SU-DHL-6 (cell line): ENCODE measurements around the gene CAMSAP1.

Source experiments
- H2AFZ ChIP-seq: fragments of 200-600 bp; sonication (generic); 2 replicates; pipeline ENCODE4 v1.6.1; 2014; ENCODE audit warnings: low read depth, mild to moderate bottlenecking, moderate library complexity, mixed read lengths, antibody characterized with exemption, low read length; ENCODE audit not compliant: severe bottlenecking
- H3F3A ChIP-seq: fragments of 200-600 bp; shearing (Covaris generic); 2 replicates; pipeline ENCODE4 v1.6.0; 2016; ENCODE audit warnings: antibody characterized with exemption, mild to moderate bottlenecking; ENCODE audit not compliant: insufficient read depth
- H3K27ac ChIP-seq: fragments of 200-600 bp; sonication (generic); 2 replicates; pipeline ENCODE4 v1.5.1; 2016; ENCODE audit warnings: low read depth, mild to moderate bottlenecking, low read length, moderate library complexity, mixed read lengths
- H3K27me3 ChIP-seq: fragments of 200-600 bp; sonication (generic), shearing (Covaris generic); 2 replicates; pipeline ENCODE4 v1.6.0; 2014; ENCODE audit warnings: mild to moderate bottlenecking, low read length
- H3K36me3 ChIP-seq: fragments of 200-600 bp; sonication (generic); 2 replicates; pipeline ENCODE4 v1.6.1; 2014; ENCODE audit warnings: mild to moderate bottlenecking, low read length, mixed read lengths
- H3K4me2 ChIP-seq: fragments of 300-600, 200-600 bp; shearing (Covaris generic), sonication (generic); 2 replicates; pipeline ENCODE4 v1.6.0; 2014; ENCODE audit warnings: low read length, low read depth, mild to moderate bottlenecking; ENCODE audit not compliant: poor library complexity, severe bottlenecking
- H3K4me3 ChIP-seq: fragments of 200-600 bp; sonication (generic); 2 replicates; pipeline ENCODE4 v1.5.1; 2014; ENCODE audit warnings: antibody characterized with exemption, low read length, mild to moderate bottlenecking, mixed read lengths; ENCODE audit not compliant: insufficient read depth, poor library complexity, severe bottlenecking
- H3K79me2 ChIP-seq: fragments of 200-600 bp; sonication (generic); 2 replicates; pipeline ENCODE4 v1.6.1; 2014; ENCODE audit warnings: mild to moderate bottlenecking, low read length, moderate library complexity; ENCODE audit not compliant: insufficient read depth
- H3K9ac ChIP-seq: fragments of 200-600 bp; sonication (generic); 2 replicates; pipeline ENCODE4 v1.7.0; 2014; ENCODE audit warnings: mild to moderate bottlenecking, low read length
- H3K9me2 ChIP-seq: fragments of 200-600 bp; sonication (generic); replicated peaks from 2 replicates; pipeline ENCODE4 v1.6.1; 2014; ENCODE audit warnings: low read length; ENCODE audit not compliant: insufficient read depth
- H3K9me3 ChIP-seq: fragments of 200-600 bp; sonication (generic); 2 replicates; pipeline ENCODE4 v1.6.1; 2014; ENCODE audit warnings: low read length, mixed read lengths; ENCODE audit not compliant: insufficient read depth
- H4K20me1 ChIP-seq: fragments of 200-600 bp; sonication (generic); 2 replicates; pipeline ENCODE4 v1.6.1; 2014; ENCODE audit warnings: low read depth, mild to moderate bottlenecking, antibody characterized with exemption, low read length, moderate library complexity, mixed read lengths
- EZH2phosphoT487 ChIP-seq: fragments of 200-600 bp; sonication (generic), shearing (Covaris generic); conservative IDR thresholded peaks from 2 replicates; pipeline ENCODE4 v1.6.1; 2018; ENCODE audit warnings: mild to moderate bottlenecking, antibody characterized with exemption, low read length, moderate library complexity, mixed read lengths
- TF ChIP-seq, protein P1 (sequence below): fragments of 200-600 bp; sonication (generic); IDR thresholded peaks from one replicate; pipeline ENCODE4 v1.5.1; 2017; ENCODE audit warnings: antibody characterized with exemption, mild to moderate bottlenecking, low read length, moderate library complexity; ENCODE audit not compliant: insufficient read depth, poor library complexity, severe bottlenecking

CAMSAP1 gene

DNA sequence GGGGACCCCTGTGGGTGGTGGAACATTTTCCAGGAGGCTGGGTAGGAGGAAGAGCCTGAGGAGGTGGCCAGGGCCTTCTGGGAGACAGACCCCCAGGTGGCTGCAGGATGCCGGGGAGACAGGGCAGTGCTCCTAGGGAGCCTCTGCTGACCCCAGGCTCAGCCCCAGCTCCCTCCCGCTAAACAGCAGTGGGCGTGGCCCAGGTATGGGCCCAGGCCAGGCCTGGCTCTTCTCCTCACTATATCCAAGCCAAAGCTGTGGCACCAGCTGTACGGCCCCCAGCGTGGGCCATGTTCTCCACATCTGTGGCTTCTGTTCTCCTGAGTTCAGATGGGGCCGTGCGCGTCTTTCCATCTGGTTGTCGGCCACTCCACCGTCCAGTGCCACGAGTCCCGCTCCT lies 146.9 kb downstream of the CAMSAP1 start:
- Histone ChIP-seq H3K9ac (no peak overlapping the region), H3K4me3 (no peak overlapping the region), H3F3A (no peaks in the 10 kb centered on the region), H3K27me3 (no peaks in the 10 kb centered on the region), H2AFZ (no peak overlapping the region), H3K9me2 (no peaks in the 10 kb centered on the region), H3K4me2 (no peak overlapping the region), H3K9me3 (no peaks in the 10 kb centered on the region), H3K27ac (no peak overlapping the region), H3K36me3 (no peaks in the 10 kb centered on the region), H4K20me1 (no peaks in the 10 kb centered on the region), H3K79me2 (no peaks in the 10 kb centered on the region)
- no peak for TF ChIP-seq EZH2phosphoT487
- TF ChIP-seq, protein P1, sequence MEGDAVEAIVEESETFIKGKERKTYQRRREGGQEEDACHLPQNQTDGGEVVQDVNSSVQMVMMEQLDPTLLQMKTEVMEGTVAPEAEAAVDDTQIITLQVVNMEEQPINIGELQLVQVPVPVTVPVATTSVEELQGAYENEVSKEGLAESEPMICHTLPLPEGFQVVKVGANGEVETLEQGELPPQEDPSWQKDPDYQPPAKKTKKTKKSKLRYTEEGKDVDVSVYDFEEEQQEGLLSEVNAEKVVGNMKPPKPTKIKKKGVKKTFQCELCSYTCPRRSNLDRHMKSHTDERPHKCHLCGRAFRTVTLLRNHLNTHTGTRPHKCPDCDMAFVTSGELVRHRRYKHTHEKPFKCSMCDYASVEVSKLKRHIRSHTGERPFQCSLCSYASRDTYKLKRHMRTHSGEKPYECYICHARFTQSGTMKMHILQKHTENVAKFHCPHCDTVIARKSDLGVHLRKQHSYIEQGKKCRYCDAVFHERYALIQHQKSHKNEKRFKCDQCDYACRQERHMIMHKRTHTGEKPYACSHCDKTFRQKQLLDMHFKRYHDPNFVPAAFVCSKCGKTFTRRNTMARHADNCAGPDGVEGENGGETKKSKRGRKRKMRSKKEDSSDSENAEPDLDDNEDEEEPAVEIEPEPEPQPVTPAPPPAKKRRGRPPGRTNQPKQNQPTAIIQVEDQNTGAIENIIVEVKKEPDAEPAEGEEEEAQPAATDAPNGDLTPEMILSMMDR = no peak

DNA sequence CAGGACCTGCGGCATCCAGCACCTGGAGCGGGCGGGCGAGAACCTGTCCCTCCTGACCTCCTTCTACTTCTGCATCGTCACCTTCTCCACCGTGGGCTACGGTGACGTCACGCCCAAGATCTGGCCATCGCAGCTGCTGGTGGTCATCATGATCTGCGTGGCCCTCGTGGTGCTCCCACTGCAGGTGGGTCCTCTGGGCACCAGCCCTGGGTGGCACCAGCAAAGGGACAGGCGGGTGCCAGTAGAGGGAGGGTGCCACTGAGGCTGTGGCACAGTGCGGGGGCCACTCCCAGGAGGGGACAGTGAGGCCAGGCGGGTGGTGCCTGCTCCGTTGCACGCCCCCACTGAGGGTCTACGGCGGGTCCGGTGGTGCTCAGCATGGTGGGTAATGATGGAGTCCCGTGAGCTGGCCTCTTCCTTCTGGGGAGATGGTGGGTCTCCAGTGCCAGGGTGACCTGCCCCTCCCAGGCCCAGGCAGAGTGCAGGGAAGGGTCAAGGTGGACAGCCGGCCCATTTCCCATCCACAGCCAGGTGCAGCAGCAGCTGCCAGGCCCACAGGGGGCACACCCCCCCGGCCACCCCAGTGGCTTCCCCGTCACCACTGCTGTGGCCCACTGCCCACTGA lies 147.6 kb downstream of the CAMSAP1 start:
- Histone ChIP-seq H3K9me2 (no peaks in the 10 kb centered on the region), H3K27ac (no peak overlapping the region), H4K20me1 (no peaks in the 10 kb centered on the region), H3K4me3 (no peak overlapping the region), H3K9ac (no peak overlapping the region), H3F3A (no peaks in the 10 kb centered on the region), H3K27me3 (no peaks in the 10 kb centered on the region), H3K36me3 (no peaks in the 10 kb centered on the region), H3K79me2 (no peaks in the 10 kb centered on the region), H2AFZ (no peak overlapping the region), H3K9me3 (no peaks in the 10 kb centered on the region), H3K4me2 (no peak overlapping the region)
- no peak for TF ChIP-seq EZH2phosphoT487
- TF ChIP-seq, protein P1 = no peak

DNA sequence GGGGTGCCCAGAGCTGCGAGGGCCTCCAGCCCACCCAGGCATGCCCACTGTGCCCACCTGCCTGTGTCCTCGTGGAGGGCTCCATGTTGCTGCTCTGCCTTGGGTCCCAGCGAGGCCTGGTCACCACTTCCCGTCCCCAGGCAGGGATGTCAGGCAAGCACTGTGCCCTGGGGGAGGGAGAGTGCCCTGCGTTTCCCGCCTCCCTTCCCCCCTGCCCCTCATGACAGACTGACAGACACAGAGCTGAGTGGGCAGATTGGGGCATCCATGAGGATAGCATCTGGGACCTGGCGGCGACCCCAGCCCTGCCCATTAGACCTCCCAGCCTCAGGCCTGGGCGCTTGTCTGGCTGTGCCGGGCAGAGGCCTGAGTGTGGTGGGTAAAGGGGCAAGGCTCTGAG lies 148.5 kb downstream of the CAMSAP1 start:
- H4K20me1 ChIP-seq = no peaks in the 10 kb centered on the region
- no peak overlapping the region for H3K4me2 ChIP-seq
- H3K27me3 ChIP-seq = no peaks in the 10 kb centered on the region
- no peak overlapping the region for H2AFZ ChIP-seq
- TF ChIP-seq, protein P1 = no peak
- TF ChIP-seq EZH2phosphoT487 = no peak
- no peak overlapping the region for H3K4me3 ChIP-seq
- H3K9me3 ChIP-seq = no peaks in the 10 kb centered on the region
- H3K9me2 ChIP-seq = no peaks in the 10 kb centered on the region
- no peak overlapping the region for H3K9ac ChIP-seq
- no peak overlapping the region for H3K27ac ChIP-seq
- no peaks in the 10 kb centered on the region for H3K36me3 ChIP-seq
- no peaks in the 10 kb centered on the region for H3K79me2 ChIP-seq
- H3F3A ChIP-seq = no peaks in the 10 kb centered on the region
